GM12801 (cell line): ENCODE results near the gene LRRC8A.
A peak's percentile ranks its signal among the peaks of the same experiment; 100 is the strongest.

Experiments used
- CTCF ChIP-seq: IDR thresholded peaks from one replicate; pipeline ENCODE4 v1.5.1; 2011; ENCODE audit warnings: control low read depth; ENCODE audit not compliant: insufficient read length; ENCODE audit errors: extremely low read depth

LRRC8A gene

DNA sequence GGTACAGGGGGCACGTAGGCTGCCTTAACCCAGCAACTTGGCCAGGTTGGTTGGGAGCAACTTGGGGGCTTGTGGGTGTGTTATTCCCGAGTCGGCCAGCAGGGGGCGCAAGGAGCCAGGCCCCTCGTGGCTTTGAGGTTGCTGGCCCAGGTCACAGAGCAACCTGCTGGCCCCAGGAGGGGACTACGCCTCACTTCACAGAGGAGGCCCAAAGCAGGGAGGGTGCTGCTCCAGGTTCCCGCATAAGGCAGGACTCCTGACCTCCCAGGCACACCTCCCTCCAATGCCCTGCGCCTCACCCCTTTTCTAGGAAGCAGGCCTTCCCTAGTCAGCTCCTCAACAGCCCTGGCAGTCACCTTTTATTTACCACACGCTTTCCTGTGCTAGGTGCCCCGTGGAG is 18.3 kb upstream of the LRRC8A start:
- TF ChIP-seq CTCF: peak; percentile 37

DNA sequence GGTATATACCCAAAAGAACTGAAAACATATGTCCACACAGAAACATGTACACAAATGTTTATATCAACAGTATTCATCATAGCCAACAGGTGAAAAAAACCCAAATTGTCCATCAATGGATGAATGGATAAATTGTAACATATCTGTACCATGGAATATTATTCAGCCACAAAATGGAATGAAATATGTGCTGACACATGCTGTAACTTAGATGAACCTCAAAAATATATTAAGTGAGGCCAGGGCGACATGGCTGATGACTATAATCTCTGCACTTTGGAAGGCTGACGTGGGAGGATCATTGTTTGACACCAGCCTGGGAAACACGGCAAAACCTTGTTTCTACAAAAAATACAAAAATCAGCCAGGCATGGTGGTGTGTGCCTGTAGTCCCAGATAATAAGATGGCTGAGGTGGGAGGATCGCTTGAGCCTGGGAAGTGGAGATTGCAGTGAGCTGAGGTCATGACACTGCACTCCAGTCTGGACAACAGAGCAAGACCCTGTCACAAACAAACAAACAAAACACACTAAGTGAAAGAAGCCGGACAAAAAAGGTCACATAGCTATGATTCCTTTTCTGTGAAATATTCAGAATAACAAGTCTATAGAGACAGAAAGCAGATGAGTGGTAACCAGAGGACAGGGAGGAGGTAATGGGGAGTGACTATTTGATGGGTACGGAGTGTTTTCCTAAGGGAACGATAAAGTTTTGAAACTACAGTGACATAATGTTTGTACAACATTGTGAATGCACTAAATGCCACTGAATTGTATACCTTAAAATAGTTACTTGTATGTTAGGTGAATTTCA is 11.6 kb upstream of the LRRC8A start:
- no peak for TF ChIP-seq CTCF

DNA sequence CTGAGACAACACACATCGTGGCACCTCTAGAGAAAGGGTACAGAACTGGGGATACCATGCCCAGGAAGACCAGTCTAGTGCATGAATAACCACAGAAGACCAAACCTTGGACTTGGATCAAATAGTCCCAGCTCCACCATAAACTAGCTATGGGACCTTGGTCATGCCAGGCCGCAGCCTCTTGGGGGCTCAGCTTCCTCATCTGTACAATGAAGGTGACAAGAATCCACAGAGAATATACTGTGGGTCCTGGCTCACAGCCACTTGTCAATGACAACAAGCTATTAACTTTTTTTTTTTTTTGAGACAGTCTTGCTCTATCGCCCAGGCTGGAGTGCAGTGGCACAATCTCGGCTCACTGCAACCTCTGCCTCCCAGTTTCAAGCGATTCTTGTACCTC is 4.1 kb upstream of the LRRC8A start:
- no peak for TF ChIP-seq CTCF

GRCh38 chr9:128882677-128883603 is 1.0 kb downstream of the LRRC8A start:
- no peak for TF ChIP-seq CTCF

DNA sequence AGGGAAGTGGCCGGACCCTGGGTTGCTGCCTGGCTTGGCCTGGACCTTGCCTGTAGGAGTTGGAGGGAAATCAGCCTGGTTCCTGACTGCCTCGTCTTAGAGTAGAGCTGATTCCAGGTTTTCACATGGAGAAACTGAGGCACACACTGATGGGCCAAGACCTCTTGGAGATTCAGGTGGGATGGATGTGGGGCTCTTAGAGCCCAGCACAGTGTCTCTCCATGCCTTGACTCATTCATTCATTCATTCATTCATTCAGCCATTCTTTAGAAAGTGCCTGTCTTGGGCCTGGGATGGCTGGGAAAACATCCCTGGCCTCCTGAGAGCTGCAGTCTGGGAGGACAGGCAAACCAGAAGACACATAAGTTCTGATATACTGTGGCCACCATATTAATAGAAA is 2.2 kb downstream of the LRRC8A start:
- no peak for TF ChIP-seq CTCF

DNA sequence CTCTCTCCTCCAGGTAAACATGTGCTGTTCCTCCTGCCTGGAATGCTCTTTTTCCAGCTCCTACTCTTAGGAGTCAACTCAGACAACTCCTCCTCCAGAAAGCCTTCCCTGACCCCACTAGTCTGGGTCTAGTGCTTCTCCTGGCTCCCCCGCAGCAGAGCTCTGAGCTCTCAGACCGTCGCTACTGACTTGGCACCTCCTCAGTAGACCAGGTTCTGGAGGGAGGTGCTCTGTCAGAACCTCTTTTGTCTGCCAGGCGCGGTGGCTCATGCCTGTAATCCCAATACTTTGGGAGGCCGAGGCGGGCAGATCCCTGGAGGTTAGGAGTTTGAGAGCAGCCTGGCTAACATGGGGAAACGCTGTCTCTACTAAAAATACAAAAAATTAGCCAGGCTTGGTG is 3.4 kb downstream of the LRRC8A start:
- no peak for TF ChIP-seq CTCF

- TF ChIP-seq CTCF: no peak
These were observed 3.9 kb downstream of the LRRC8A start for GRCh38 chr9:128885798-128886197.
